ENCODE data around the gene AFF3.

AFF3 gene

DNA sequence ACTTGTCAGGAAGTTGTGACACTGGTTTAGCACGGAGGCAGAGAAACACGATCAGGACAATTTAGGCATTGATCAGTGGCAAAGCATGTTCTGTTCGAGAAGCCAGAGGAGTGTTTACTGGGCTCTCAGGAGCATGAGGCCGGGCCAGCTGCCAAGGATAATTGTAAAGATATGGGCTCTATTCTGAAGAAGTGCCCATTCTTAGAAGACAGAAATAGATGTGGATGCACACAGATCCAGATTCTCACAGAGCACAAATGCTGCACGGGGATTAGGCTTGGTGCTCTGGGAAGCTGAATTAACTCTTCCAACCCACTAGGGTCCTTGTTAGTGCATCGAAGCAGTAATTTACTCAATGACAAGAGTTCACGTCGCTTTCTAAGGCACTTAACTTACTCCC, 16.2 kb downstream of the AFF3 start:
- TF ChIP-seq, protein P1, sequence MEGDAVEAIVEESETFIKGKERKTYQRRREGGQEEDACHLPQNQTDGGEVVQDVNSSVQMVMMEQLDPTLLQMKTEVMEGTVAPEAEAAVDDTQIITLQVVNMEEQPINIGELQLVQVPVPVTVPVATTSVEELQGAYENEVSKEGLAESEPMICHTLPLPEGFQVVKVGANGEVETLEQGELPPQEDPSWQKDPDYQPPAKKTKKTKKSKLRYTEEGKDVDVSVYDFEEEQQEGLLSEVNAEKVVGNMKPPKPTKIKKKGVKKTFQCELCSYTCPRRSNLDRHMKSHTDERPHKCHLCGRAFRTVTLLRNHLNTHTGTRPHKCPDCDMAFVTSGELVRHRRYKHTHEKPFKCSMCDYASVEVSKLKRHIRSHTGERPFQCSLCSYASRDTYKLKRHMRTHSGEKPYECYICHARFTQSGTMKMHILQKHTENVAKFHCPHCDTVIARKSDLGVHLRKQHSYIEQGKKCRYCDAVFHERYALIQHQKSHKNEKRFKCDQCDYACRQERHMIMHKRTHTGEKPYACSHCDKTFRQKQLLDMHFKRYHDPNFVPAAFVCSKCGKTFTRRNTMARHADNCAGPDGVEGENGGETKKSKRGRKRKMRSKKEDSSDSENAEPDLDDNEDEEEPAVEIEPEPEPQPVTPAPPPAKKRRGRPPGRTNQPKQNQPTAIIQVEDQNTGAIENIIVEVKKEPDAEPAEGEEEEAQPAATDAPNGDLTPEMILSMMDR (IDR thresholded peaks at IDR 0.05; ENCODE audit: insufficient read depth, low read depth, low read length, missing control alignments): no peak
- H3K4me3 ChIP-seq (ENCODE audit: low read length): no peak overlapping the region
- DNase-seq (ENCODE audit: low read depth): no peak

DNA sequence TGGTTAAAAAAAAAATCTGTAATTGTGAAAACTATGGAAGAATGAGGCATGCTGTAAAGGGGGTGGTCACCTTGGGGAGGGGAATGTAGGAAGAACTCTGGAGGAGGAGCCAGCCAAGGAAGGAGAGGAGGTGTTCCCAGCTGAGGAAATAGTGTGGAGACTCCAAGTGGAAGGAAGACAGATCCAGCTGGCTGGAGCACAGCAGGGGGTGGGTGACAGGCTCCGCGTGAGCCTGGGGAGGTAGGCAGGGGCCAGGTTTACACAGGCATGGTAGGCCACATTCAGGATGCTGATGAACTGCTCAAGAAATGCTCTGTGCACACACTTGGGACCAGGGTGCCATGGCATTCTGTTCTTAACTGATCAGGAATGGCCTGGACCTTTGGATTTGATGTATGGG, 16.8 kb downstream of the AFF3 start:
- DNase-seq (ENCODE audit: low read depth): no peak
- TF ChIP-seq, protein P1 (IDR thresholded peaks at IDR 0.05; ENCODE audit: insufficient read depth, low read depth, low read length, missing control alignments): no peak
- no peak overlapping the region for H3K4me3 ChIP-seq (ENCODE audit: low read length)

DNA sequence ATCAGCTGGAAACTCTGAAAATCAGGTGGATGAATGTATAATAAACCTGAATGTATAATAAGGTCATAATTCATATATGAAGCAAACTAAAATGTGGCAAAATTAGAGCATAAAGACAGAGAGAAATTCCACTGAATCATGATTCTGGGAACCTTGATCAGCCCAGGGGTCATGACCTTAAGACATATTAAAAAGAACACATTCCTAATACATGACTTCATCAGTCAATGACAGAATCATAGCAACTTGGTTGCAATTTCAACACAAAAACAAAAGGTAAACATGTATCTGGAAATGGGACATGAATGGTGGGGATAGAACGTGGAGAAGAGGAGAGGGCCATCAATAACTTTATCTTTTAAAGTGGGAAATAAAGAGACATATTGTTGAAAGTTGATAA, 17.6 kb downstream of the AFF3 start:
- DNase-seq (ENCODE audit: low read depth): no peak
- H3K4me3 ChIP-seq (ENCODE audit: low read length): no peak overlapping the region
- TF ChIP-seq, protein P1 (IDR thresholded peaks at IDR 0.05; ENCODE audit: insufficient read depth, low read depth, low read length, missing control alignments): no peak

DNA sequence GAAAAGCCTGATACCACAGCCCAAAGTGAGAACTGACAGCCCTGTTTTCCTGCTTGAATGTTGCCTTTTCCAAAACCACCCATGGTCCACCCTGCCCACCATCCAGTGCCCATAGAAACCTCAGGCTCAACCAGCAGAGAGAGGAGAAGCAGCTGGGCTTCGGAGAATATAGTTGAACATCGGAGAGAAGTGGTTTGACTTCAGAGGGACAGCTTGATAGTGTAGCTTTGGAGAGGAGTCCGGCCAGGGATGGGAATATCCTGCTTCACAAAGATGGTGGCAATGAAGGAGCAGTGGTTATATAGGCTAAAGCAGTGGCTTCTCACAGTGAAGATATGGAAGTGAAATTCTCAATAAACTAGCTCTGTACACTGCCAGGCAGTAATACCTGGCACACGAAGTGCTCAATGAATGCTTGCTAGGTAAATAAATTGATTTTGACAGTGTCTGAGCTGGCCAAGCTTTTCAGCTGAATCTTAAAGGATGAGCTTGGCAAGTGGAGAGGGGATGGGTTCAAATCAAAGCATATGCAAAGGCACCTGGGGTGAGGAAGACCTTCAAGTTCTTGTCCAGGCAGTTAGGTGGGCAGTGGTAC, 21.2 kb downstream of the AFF3 start:
- TF ChIP-seq, protein P1 (IDR thresholded peaks at IDR 0.05; ENCODE audit: insufficient read depth, low read depth, low read length, missing control alignments): no peak
- no peak for DNase-seq (ENCODE audit: low read depth)
- H3K4me3 ChIP-seq (ENCODE audit: low read length): no peak overlapping the region

DNA sequence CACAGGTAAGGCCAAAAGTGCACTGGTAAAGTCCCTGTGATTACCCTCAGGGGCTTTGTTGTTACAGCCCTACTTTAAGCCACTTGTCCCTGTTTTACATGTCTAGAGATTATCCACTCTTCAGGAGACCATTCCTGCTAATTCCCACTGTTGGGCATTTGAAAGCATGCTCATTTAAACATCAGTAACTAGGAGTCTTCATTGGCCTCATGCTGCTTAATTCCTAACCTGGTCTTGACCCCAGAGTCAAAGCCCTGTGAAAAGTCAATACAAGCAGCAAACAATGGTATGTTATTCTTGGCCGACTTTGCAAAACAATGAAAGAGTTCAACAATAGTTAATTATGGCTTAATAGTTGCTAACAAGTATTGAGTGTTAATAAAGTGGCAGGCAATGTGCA, 23.2 kb downstream of the AFF3 start:
- TF ChIP-seq, protein P1 (IDR thresholded peaks at IDR 0.05; ENCODE audit: insufficient read depth, low read depth, low read length, missing control alignments): no peak
- DNase-seq (ENCODE audit: low read depth): no peak
- no peak overlapping the region for H3K4me3 ChIP-seq (ENCODE audit: low read length)

DNA sequence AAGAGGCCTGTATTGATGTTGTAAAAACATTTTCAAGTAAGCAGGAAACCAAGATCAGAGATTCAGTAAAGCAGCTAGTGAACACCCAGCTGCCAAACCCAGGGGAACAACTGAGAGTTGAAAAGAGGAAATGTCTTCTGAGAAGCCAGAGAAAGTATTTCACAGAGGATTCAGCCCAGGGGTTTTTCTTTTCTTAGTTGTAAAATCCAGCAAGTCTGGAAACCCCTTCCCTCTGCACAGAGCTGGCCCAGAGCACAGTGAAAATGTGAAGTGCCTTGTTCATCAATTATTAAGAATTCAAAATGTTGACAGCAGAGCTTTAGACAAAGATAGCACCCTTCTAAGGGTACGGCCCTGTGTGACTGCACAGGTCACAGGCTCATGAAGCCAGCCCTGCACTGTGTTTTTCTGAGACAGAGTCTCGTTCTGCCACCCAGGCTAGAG, 28.4 kb downstream of the AFF3 start:
- TF ChIP-seq, protein P1 (IDR thresholded peaks at IDR 0.05; ENCODE audit: insufficient read depth, low read depth, low read length, missing control alignments): no peak
- no peak overlapping the region for H3K4me3 ChIP-seq (ENCODE audit: low read length)
- DNase-seq (ENCODE audit: low read depth): no peak

DNA sequence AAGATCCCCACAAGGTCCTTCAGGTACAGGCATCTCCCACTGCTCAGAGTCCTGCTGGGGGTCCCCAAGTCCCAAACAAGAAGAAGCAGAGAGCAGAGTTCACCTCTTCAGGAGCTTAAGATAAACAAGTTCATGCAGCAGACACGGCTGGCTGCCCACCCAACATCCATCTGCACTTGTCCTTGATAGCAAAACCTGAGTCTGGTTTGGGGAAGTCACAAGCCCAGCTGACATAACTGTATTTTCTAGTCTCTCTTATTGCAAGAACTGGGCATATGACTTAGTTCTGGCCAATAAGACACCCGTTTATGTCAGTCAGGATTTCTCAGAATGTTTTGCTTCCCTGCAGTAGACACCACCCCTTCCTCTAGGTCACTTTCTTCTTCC, 31.8 kb downstream of the AFF3 start:
- TF ChIP-seq, protein P1 (IDR thresholded peaks at IDR 0.05; ENCODE audit: insufficient read depth, low read depth, low read length, missing control alignments): no peak
- H3K4me3 ChIP-seq (ENCODE audit: low read length): no peak overlapping the region
- no peak for DNase-seq (ENCODE audit: low read depth)
